Neural cell (in vitro differentiated cells): ENCODE results near the gene G2E3. TPM values are rescaled to one million over a fixed set of nuclear protein-coding genes. Genes with fewer than 3 reads are reported as not detected.

ENCODE experiments used
- H2AFZ ChIP-seq: fragments of 200-600, 300-800 bp; sonication (generic), shearing (Covaris generic); 2 replicates; pipeline ENCODE4 v1.6.0; 2014; ENCODE audit warnings: low read depth, mild to moderate bottlenecking, antibody characterized with exemption, low read length, moderate library complexity
- H3F3A ChIP-seq: fragments of 200-600 bp; shearing (Covaris generic); 2 replicates; pipeline ENCODE4 v1.6.1; 2016; ENCODE audit warnings: mild to moderate bottlenecking, moderate library complexity, mixed read lengths, antibody characterized with exemption, low read length; ENCODE audit not compliant: insufficient read depth, poor library complexity, severe bottlenecking
- H3K27ac ChIP-seq: fragments of 200-600, 300-800 bp; sonication (generic), shearing (Covaris generic); 2 replicates; pipeline ENCODE4 v1.5.1; 2014; ENCODE audit warnings: mild to moderate bottlenecking, low read length, moderate library complexity
- H3K27me3 ChIP-seq: fragments of 300-800, 200-600 bp; sonication (generic), shearing (Covaris generic); 2 replicates; pipeline ENCODE4 v1.6.0; 2014; ENCODE audit warnings: mild to moderate bottlenecking, low read depth, low read length, moderate library complexity; ENCODE audit not compliant: insufficient read depth
- H3K36me3 ChIP-seq: fragments of 300-800, 200-600 bp; sonication (generic), shearing (Covaris generic); 2 replicates; pipeline ENCODE4 v1.5.1; 2014; ENCODE audit warnings: mild to moderate bottlenecking, antibody characterized with exemption, low read length, moderate library complexity; ENCODE audit not compliant: insufficient read depth
- H3K4me2 ChIP-seq: fragments of 300-800, 200-600 bp; sonication (generic), shearing (Covaris generic); 2 replicates; pipeline ENCODE4 v1.6.0; 2014; ENCODE audit warnings: mild to moderate bottlenecking, low read length
- H3K4me3 ChIP-seq: fragments of 300-800, 200-600 bp; sonication (generic), shearing (Covaris generic); 2 replicates; pipeline ENCODE4 v1.5.1; 2014; ENCODE audit warnings: mild to moderate bottlenecking, low read length, moderate library complexity
- H3K79me2 ChIP-seq: fragments of 200-600 bp; shearing (Covaris generic); replicated peaks from 2 replicates; pipeline ENCODE4 v1.6.0; 2014; ENCODE audit warnings: mild to moderate bottlenecking, low read length, moderate library complexity; ENCODE audit not compliant: insufficient read depth
- H3K9ac ChIP-seq: fragments of 300-800, 200-600 bp; sonication (generic), shearing (Covaris generic); 2 replicates; pipeline ENCODE4 v1.6.1; 2016; ENCODE audit warnings: mild to moderate bottlenecking, low read length, mixed read lengths
- H3K9me2 ChIP-seq: fragments of 200-600 bp; shearing (Covaris generic); 2 replicates; pipeline ENCODE4 v1.6.1; 2016; ENCODE audit warnings: mild to moderate bottlenecking, low read length, mixed read lengths; ENCODE audit not compliant: insufficient read depth
- H3K9me3 ChIP-seq: fragments of 200-600, 300-800 bp; sonication (generic), shearing (Covaris generic); 2 replicates; pipeline ENCODE4 v1.6.1; 2016; ENCODE audit warnings: mild to moderate bottlenecking, mixed run types, low read length, moderate library complexity, mixed read lengths
- H4K20me1 ChIP-seq: fragments of 200-600 bp; shearing (Covaris generic); 2 replicates; pipeline ENCODE4 v1.6.1; 2016; ENCODE audit warnings: mild to moderate bottlenecking, mixed run types; ENCODE audit not compliant: insufficient read depth
- EP300 ChIP-seq: fragments of 450-650 bp; conservative IDR thresholded peaks from 2 replicates; pipeline ENCODE4 v1.6.1; 2014; ENCODE audit warnings: antibody characterized with exemption, mild to moderate bottlenecking, moderate library complexity; ENCODE audit not compliant: poor library complexity, severe bottlenecking
- EZH2 ChIP-seq: fragments of 200-600, 300-800 bp; shearing (Covaris generic), sonication (generic); IDR thresholded peaks from 2 replicates; pipeline ENCODE4 v1.6.1; 2014; ENCODE audit warnings: antibody characterized with exemption, low read length, borderline replicate concordance, mild to moderate bottlenecking; ENCODE audit not compliant: insufficient read depth, poor library complexity, severe bottlenecking
- MXI1 ChIP-seq: fragments of 450-650 bp; conservative IDR thresholded peaks from 2 replicates; pipeline ENCODE4 v1.6.1; 2014; ENCODE audit warnings: antibody characterized with exemption, mild to moderate bottlenecking; ENCODE audit not compliant: poor library complexity, severe bottlenecking
- POLR2AphosphoS5 ChIP-seq: IDR thresholded peaks from 2 replicates; pipeline ENCODE4 v1.6.1; 2012
- RAD21 ChIP-seq: fragments of 450-650 bp; conservative IDR thresholded peaks from 2 replicates; pipeline ENCODE4 v1.6.1; 2014; ENCODE audit warnings: antibody characterized with exemption, mild to moderate bottlenecking, moderate library complexity
- SMC3 ChIP-seq: fragments of 450-650 bp; conservative IDR thresholded peaks from 2 replicates; pipeline ENCODE4 v1.6.1; 2014; ENCODE audit warnings: antibody characterized with exemption, mild to moderate bottlenecking, moderate library complexity; ENCODE audit not compliant: poor library complexity
- TAF1 ChIP-seq: IDR thresholded peaks from 2 replicates; pipeline ENCODE4 v1.6.1; 2012; ENCODE audit warnings: low read depth
- polyA plus RNA-seq: library from polyadenylated mRNA; depleted of rRNA; stranded (reverse); fragments of >200 nt; gene quantifications from 2 replicates; pipeline ENCODE4 v1.2.3, GENCODE V29; 2014
- TF ChIP-seq, protein P1 (sequence below): fragments of 450-650 bp; IDR thresholded peaks from 2 replicates; pipeline ENCODE4 v1.5.1; 2014; ENCODE audit warnings: antibody characterized with exemption, mild to moderate bottlenecking, moderate library complexity; ENCODE audit not compliant: poor library complexity, severe bottlenecking
- TF ChIP-seq, protein P2 (sequence below): IDR thresholded peaks from 2 replicates; pipeline ENCODE4 v1.6.1; 2012; ENCODE audit warnings: borderline replicate concordance

G2E3 gene
- polyA plus RNA-seq, 1 donor from 2014 or later: 35.4 TPM

DNA sequence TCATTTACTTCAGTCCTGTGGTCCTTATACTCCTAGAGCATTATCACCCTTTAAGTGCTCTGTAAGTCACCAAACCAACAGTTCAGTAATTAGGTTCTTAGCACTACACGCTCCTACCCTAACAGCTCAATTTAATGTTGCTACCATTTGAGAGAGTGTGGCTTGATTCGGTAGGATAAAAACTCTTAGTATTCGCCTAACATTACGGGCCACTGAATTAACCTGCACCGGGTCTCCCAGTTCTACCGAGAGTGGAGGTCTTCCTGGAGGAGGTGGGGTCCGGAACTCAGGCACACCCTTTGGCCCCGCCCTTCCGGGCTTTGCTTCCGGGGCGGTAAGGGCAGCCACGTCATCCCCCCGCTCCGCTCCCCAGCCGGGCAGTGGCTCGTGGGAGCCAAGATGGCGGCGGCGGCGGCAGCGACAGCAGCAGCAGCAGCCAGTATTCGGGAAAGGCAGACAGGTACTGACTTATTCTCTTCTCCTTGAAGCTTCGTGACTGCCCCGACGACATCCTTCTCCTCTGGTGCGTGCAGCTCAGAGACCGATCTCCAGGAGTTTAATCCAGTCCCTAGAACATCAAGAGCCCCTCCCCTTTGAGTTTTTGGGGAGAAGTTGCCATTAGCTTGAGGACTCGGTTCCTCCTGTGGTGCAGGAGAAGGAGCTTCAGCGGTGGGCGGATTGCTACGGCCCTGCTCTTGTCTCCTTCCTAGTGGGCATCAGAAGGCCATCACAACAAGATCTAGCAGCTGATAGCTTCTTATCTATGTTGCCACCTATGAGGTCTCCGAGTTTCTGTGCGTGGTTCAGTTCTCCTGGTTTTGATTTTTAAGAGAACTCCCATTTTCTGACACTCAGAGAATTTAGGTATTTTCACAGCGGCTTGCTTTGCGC lies 63.2 kb downstream of the G2E3 start, which contains the start of gene SCFD1:
Gene SCFD1 (plus strand): TSS at position 380 of the 891 bp plus-strand sequence. CDS start 20 bp downstream, at position 400.
- TF ChIP-seq, protein P1, sequence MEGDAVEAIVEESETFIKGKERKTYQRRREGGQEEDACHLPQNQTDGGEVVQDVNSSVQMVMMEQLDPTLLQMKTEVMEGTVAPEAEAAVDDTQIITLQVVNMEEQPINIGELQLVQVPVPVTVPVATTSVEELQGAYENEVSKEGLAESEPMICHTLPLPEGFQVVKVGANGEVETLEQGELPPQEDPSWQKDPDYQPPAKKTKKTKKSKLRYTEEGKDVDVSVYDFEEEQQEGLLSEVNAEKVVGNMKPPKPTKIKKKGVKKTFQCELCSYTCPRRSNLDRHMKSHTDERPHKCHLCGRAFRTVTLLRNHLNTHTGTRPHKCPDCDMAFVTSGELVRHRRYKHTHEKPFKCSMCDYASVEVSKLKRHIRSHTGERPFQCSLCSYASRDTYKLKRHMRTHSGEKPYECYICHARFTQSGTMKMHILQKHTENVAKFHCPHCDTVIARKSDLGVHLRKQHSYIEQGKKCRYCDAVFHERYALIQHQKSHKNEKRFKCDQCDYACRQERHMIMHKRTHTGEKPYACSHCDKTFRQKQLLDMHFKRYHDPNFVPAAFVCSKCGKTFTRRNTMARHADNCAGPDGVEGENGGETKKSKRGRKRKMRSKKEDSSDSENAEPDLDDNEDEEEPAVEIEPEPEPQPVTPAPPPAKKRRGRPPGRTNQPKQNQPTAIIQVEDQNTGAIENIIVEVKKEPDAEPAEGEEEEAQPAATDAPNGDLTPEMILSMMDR: no peak
- TF ChIP-seq SMC3 (peak; percentile 44), MXI1 (peak; percentile 89), TAF1 (peak; percentile 99), RAD21 (peak; percentile 45), POLR2AphosphoS5 (peak; percentile 98), EZH2 (no peak), EP300 (peak; percentile 76)
- TF ChIP-seq, protein P2, sequence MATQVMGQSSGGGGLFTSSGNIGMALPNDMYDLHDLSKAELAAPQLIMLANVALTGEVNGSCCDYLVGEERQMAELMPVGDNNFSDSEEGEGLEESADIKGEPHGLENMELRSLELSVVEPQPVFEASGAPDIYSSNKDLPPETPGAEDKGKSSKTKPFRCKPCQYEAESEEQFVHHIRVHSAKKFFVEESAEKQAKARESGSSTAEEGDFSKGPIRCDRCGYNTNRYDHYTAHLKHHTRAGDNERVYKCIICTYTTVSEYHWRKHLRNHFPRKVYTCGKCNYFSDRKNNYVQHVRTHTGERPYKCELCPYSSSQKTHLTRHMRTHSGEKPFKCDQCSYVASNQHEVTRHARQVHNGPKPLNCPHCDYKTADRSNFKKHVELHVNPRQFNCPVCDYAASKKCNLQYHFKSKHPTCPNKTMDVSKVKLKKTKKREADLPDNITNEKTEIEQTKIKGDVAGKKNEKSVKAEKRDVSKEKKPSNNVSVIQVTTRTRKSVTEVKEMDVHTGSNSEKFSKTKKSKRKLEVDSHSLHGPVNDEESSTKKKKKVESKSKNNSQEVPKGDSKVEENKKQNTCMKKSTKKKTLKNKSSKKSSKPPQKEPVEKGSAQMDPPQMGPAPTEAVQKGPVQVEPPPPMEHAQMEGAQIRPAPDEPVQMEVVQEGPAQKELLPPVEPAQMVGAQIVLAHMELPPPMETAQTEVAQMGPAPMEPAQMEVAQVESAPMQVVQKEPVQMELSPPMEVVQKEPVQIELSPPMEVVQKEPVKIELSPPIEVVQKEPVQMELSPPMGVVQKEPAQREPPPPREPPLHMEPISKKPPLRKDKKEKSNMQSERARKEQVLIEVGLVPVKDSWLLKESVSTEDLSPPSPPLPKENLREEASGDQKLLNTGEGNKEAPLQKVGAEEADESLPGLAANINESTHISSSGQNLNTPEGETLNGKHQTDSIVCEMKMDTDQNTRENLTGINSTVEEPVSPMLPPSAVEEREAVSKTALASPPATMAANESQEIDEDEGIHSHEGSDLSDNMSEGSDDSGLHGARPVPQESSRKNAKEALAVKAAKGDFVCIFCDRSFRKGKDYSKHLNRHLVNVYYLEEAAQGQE: peak; percentile 83
- H3K4me3 ChIP-seq: peak within 1 kb of the TSS; percentile 87
- H3K9ac ChIP-seq: peak within 1 kb of the TSS; percentile 89
- H3K36me3 ChIP-seq: no peaks in the 10 kb centered on the region
- peak within 1 kb of the TSS; percentile 83 for H2AFZ ChIP-seq
- H3K9me2 ChIP-seq: no peaks in the 10 kb centered on the region
- H3K79me2 ChIP-seq: peaks cover 48% of the 10 kb centered on the region
- H3F3A ChIP-seq: no peaks in the 10 kb centered on the region
- no peaks in the 10 kb centered on the region for H3K9me3 ChIP-seq
- peak within 1 kb of the TSS; percentile 94 for H3K27ac ChIP-seq
- H4K20me1 ChIP-seq: no peaks in the 10 kb centered on the region
- H3K4me2 ChIP-seq: peak within 1 kb of the TSS; percentile 81
- no peaks in the 10 kb centered on the region for H3K27me3 ChIP-seq

DNA sequence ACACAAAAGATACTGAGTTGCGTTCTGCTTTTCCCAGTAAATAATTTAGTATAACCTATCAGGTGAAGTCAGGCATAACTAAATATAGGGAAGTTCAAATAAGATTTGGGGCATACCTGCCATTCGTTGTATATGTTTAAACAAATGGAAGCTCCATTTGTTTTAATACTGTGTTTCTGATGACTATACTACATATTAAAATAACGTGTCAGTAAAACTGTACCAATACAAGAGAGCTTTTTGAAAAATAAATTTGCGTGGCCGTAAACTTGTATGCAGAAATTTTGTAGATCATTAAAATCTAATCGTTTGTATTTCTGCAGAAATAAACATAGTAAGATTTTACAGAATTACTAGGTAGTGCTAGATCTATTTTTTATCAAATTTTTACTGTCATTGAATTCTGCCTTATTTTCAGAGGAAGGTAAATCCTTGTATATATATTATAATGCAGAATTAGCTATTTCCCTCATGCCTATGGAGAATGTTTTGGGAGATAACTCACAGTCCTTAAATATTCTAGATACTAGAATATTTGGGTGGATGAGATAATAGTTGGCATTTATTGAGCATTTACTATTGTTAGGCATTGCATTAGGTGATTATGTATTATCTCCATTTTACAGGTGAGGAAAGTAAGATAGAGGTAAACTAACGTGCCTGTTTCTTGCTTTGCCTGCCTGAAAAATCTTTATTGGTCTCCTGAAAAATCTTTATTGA lies 64.6 kb downstream of the G2E3 start:
- peak overlapping the region; percentile 45 for H3K4me2 ChIP-seq
- no peaks in the 10 kb centered on the region for H3F3A ChIP-seq
- H3K9me2 ChIP-seq: no peaks in the 10 kb centered on the region
- no peak overlapping the region for H2AFZ ChIP-seq
- peak overlapping the region; percentile 87 for H3K4me3 ChIP-seq
- peaks cover 48% of the 10 kb centered on the region for H3K79me2 ChIP-seq
- peak overlapping the region; percentile 89 for H3K9ac ChIP-seq
- no peaks in the 10 kb centered on the region for H4K20me1 ChIP-seq
- no peaks in the 10 kb centered on the region for H3K36me3 ChIP-seq
- H3K27ac ChIP-seq: no peak overlapping the region
- no peaks in the 10 kb centered on the region for H3K9me3 ChIP-seq
- TF ChIP-seq, protein P2: no peak
- TF ChIP-seq RAD21: no peak
- H3K27me3 ChIP-seq: no peaks in the 10 kb centered on the region
